ENCODE results near the gene SRMS. TPM values are rescaled to one million over a fixed set of nuclear protein-coding genes. Genes with fewer than 3 reads are reported as not detected.

Gene SRMS
- total RNA-seq, 1 experiment from 2014 or later = 3.2 TPM

GRCh38 chr20:63592661-63593060 lies 45.1 kb upstream of the SRMS start (continued):
- no peak for TF ChIP-seq SP1 (IDR thresholded peaks at IDR 0.05; ENCODE audit: low read depth)
- TF ChIP-seq JUND (IDR thresholded peaks at IDR 0.05) = no peak
- TF ChIP-seq EZH2phosphoT487 (IDR thresholded peaks at IDR 0.05; ENCODE audit: borderline replicate concordance) = no peak
- no peak for TF ChIP-seq ZBTB33 (IDR thresholded peaks at IDR 0.05; ENCODE audit: extremely low read depth, insufficient replicate concordance, low read length)
- no peak for TF ChIP-seq TCF7L2 (IDR thresholded peaks at IDR 0.05; ENCODE audit: borderline replicate concordance, extremely low read depth, insufficient read depth, insufficient read length)
- TF ChIP-seq ZNF274 (IDR thresholded peaks at IDR 0.05; ENCODE audit: low read depth, low read length) = no peak

- ATAC-seq = no peak
- Histone ChIP-seq H4K20me1 (ENCODE audit: insufficient read depth) (no peaks in the 10 kb centered on the region), H3K36me3 (ENCODE audit: control insufficient read depth in 1 of 2, insufficient read depth in 2 of 2, low read length in 2 of 2) (no peaks in the 10 kb centered on the region), H3K4me1 (ENCODE audit: control insufficient read depth in 1 of 2, insufficient read depth in 2 of 2, low read length in 2 of 2) (peaks cover 0 to 7% of the 10 kb centered on the region in 2 experiments; a peak in 2 of 4 replicates), H2AFZ (ENCODE audit: low read depth, low read length, poor library complexity, severe bottlenecking) (no peak overlapping the region), H3K9me3 (ENCODE audit: control insufficient read depth in 1 of 2, insufficient read depth in 1 of 2, low read depth in 1 of 2, low read length in 2 of 2) (no peaks in the 10 kb centered on the region), H3K79me2 (ENCODE audit: insufficient read depth, low read length) (no peaks in the 10 kb centered on the region), H3K4me3 (replicated peaks in 1 of 2; ENCODE audit: low read depth in 1 of 2, low read length in 2 of 2) (no peak overlapping the region), H3K27ac (ENCODE audit: low read depth, low read length) (no peak overlapping the region), H3K9ac (ENCODE audit: low read length) (no peak overlapping the region), H3K9me2 (ENCODE audit: insufficient read depth) (no peaks in the 10 kb centered on the region), H3K4me2 (ENCODE audit: low read length) (no peak overlapping the region), H3K27me3 (ENCODE audit: insufficient read depth, low read length) (no peaks in the 10 kb centered on the region)
- no TSS peak for BruUV-seq (replicated peaks)
- DNase-seq (ENCODE audit: low read depth, low spot score) = no peak
- TF ChIP-seq POLR2AphosphoS5 (IDR thresholded peaks at IDR 0.05; ENCODE audit: low read depth, low read length) = no peak
- no peak for TF ChIP-seq JUND (IDR thresholded peaks at IDR 0.05)
- no peak for TF ChIP-seq ELF1 (IDR thresholded peaks at IDR 0.05; ENCODE audit: borderline replicate concordance, low read depth)
- no peak for TF ChIP-seq EGR1 (IDR thresholded peaks at IDR 0.05; ENCODE audit: low read depth)
- no peak for TF ChIP-seq TCF7L2 (IDR thresholded peaks at IDR 0.05; ENCODE audit: borderline replicate concordance, extremely low read depth, insufficient read depth, insufficient read length)
- no peak for TF ChIP-seq POLR2A (IDR thresholded peaks at IDR 0.05; ENCODE audit: borderline replicate concordance, extremely low read depth, insufficient read depth, insufficient read length)
- TF ChIP-seq YY1 (IDR thresholded peaks at IDR 0.05; ENCODE audit: extremely low read depth, insufficient replicate concordance, low read depth, low read length) = no peak
- no peak for TF ChIP-seq ATF3 (IDR thresholded peaks at IDR 0.05)
- no peak for TF ChIP-seq EZH2 (IDR thresholded peaks at IDR 0.05)
- TF ChIP-seq RAD21 (IDR thresholded peaks at IDR 0.05; ENCODE audit: low read depth) = no peak
- no peak for TF ChIP-seq SRF (IDR thresholded peaks at IDR 0.05; ENCODE audit: low read depth)
- no peak for TF ChIP-seq MAX (IDR thresholded peaks at IDR 0.05)
- no peak for TF ChIP-seq ZBTB33 (IDR thresholded peaks at IDR 0.05; ENCODE audit: extremely low read depth, insufficient replicate concordance, low read length)
- no peak for TF ChIP-seq CEBPB (IDR thresholded peaks at IDR 0.05; ENCODE audit: low read depth)
- TF ChIP-seq FOSL1 (IDR thresholded peaks at IDR 0.05; ENCODE audit: low read depth) = no peak
- no peak for TF ChIP-seq CBX3 (IDR thresholded peaks at IDR 0.05; ENCODE audit: low read depth)
- TF ChIP-seq SP1 (IDR thresholded peaks at IDR 0.05; ENCODE audit: low read depth) = no peak
- intact Hi-C loops (cut with micrococcal nuclease) = no loop called here
- ChIA-PET CTCF (no interaction called here), POLR2A (interaction anchor here (0.5 kb wide), 1 partner anchor 50 kb away, joined by 5 read pairs; no protein-coding TSS in a partner anchor), RAD21 (ENCODE audit: low non-redundant PET in 1 of 2, low total read pairs in 2 of 2, uncharacterized antibody in 2 of 2, unreplicated experiment in 2 of 2) (no interaction called here)
Observed at GRCh38 chr20:63591786-63592355, 44.3 kb upstream of the SRMS start.
